Erythroblast (primary cell): ENCODE results near the gene MAPK12.

ENCODE experiments used
- GATA1 ChIP-seq: IDR thresholded peaks from 2 replicates; pipeline ENCODE4 v1.6.1; 2011; ENCODE audit warnings: low read depth, mild to moderate bottlenecking, control low read depth, low read length, moderate library complexity
- POLR2A ChIP-seq: IDR thresholded peaks from 2 replicates; pipeline ENCODE4 v1.6.1; 2011; ENCODE audit warnings: mild to moderate bottlenecking, low read length

GRCh38 chr22:50302041-50302541 is 40.6 kb upstream of the MAPK12 start:
- TF ChIP-seq POLR2A, result no peak
- TF ChIP-seq GATA1, result no peak
